ENCODE measurements around the gene TBX5.

TBX5 gene

DNA sequence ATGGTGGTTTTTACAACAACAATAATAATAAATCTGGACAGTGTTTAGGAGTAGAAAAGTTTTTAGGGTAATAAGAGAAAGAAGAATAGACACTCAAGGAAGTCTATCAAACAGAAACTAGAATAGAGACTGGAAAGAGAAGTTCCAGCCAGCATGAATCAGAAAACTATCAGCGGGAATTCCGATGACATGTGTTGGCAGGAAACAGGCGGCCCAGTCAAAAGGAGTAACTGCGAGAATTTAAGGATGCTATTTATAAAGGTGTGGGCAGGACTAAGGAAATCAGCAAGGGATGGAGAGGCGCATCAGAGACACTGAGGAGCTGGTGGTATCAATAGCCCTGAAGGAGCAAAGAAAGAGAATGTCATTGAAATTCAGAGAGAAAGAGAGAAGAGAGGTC, 89.9 kb downstream of the TBX5 start:
- DNase-seq: no peak

DNA sequence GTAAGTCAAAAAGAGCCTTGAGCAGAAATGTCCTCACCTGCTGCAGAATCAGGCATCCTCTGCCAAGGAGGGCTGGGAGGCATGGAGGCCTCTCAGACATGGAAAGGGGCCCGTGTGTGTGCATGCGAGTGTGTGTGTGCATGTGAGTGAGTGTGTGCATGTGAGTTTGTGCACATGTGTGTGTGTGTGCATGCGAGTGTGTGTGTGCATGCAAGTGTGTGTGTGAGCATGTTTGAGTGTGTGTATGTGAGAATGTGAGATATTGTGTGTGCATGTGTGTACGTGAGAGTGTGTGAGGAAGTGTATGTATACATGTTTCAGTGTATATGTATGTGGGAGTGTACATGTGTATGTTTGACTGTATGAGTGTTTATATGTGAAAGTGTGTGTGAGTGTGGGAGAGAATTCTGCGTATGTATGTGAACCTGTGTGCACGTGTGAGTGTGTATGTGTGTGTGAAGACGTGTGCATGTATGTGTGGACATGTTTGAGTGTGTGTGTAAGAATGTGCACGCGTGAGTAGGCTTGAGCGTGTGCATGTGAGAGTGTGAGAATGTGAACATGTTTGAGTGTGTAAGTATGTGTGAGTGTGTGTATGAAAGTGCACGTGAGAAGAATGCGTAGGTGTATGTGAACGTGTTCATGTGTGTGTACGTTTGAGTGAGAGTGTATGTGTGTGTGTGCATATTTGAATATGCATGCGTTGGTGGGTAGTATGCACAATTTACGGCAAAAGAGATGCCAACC, 90.8 kb downstream of the TBX5 start:
- DNase-seq: no peak

DNA sequence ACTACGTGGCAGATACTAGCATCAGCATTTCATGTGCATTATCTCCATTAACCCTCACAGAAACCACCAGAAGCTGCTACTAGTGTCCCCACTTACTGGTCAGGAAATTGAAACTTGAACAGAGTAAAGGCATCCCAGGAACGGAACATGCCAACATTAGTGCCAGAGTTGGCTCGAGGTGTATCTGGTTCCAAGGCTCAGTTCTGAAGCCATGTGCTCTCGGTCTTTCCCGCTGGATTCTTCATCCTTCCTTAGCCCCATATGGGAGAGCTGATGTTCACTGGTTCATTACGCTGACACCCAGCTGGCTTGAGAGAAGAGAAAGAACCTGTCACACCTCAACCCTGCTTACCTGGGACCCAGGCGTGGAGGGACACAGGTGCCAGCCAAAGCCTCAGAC, 91.5 kb downstream of the TBX5 start:
- DNase-seq: no peak

DNA sequence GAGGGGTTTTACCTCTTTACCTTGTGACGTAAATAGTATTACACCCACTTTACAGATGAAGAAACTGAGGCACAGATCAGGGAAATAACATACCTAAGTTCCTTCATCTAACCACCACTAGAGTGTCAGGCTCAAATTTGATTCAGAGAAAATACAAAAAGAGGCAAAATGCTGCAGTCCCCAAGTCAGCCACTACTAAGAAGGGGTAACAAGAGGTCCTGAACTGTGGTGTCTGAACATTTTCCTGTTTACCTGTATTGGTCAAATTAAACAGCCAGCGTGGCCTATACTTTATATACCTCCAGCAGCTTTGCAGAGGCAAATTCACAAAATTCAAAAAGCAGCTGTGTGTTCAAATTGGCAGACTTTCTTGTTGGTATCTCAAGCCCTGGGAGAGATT, 92.0 kb downstream of the TBX5 start:
- no peak for DNase-seq

DNA sequence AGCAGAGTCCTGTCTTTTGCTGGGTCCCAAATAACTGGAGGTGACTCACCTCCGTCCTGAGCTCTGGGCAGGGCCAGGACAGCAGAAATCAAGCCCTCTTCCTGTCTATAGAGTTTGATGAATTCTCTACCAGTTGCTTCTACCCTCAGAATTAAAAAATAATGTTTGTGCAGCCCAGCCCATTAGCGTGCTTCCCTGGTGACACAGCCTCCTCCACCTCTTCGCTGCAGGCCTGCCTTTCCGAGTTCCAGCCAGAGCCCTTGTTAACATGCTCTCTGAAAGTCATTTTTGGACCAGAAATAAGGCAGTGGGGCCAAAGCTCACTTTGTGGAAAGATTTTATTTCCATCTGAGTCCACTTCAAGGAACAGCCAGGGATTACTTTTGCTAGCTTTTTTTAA, 94.0 kb downstream of the TBX5 start:
- DNase-seq: no peak

DNA sequence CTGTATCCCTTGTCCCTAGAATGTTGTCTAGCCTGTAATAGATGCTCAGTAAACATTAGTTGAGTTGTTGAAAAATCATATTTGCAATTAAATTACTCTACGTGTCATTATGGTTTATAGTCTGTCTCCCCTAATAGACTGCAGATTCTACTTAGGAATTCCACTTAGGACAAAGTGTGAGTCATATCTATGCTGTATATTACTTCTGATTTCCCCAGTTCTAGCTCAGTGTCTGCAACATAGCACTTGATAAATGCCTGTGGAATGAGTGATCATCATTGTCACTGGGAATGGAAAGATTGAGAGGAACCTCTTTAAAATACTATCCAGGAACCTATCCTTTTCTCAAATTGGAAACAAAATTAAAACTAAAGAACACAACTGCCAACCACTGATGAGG, 99.3 kb downstream of the TBX5 start:
- no peak for DNase-seq

DNA sequence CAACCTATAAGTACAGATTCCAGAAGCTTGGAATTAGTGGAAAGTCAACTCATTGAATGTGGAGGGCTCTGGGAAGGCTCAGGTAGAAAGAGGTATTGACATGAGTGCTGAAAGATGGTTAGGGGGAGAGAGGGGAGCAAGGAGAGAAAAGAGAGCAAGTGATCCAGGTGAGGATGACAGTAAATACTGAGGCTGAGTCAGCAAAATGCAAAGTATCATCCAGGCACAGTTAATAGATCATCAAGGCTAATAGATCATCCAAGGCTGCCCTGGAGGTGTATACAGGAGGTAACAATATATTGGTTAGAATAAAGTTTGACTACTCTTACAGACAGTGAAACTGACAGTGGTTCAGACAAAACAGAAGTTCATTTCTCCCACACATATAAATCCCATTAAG, 100.5 kb downstream of the TBX5 start:
- DNase-seq: no peak
